Stimulated activated naive CD4-positive, alpha-beta T cell (primary cell): ENCODE measurements around the gene RASL10A.

ENCODE experiments used
- DNase-seq, 6 experiments: peaks; one replicate each; lab custom pipeline; 2025; lab: John Stamatoyannopoulos, UW

RASL10A gene

DNA sequence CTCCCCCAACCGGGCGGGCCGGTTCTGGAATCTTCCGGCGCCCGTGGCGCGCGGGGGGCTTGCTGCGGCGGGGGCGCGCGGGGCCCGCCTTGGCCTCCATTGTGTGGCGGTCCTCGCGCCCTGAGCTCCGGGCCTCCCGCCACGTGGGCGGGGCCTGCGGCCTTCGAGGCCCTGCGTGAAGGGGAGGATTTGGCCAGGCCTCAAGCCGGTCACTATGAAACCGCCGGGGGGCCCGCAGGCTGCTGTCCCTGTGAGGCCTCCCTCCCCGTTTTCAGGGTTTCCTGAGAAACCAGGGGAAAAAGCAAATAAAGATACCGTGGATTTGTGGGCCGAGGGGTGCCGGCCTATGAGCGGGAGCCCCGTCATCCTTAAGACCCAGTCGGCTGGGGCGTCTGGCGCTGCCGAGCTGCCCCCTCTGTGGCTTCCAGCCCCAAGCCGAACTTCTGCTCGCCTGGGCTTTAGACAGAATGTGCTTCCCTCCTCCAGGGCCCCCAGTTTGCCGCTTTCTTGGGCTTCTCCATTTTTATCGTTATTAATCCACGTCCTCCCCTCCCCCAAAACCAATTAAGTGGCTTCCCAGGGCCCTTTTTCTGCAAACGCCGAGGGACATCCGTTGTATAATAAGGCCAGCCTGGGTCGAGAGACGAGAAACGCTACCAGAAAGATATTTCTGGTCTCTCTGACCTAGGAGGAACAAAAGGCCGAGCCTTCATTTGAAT, 46.8 kb downstream of the RASL10A start:
- peak in 2 of 6 experiments; percentile 39 to 62 for DNase-seq

DNA sequence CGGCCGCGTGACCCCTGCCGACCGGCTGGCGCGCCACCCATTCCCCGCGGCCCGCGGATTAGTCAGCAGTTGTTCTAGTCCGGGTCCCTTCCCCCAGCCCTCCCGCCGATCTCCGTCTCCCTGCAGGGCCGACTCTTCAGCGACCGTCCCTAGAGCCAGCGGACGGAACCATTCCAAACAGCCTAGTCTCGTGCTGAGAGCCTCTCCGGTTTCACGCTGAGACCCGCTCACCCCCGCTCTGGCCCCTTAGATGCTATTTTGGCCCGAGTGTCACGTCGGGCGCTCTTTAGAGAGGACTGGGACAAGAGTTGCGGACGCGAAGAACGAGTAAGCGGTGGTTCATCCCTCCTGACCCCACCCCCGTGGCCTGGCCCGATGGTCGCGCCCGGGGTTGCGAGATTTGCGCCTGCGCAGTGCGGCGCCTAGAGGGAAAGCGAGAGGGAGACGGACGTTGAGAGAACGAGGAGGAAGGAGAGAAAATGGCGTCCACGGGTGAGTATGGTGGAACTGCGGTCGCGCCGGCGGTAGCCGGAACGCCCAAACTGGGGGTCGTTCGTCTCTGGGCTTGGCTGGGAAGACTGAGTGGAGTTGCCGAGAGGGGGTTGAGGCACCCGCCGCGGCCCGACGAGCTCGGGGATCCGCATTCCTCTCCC, 47.5 kb downstream of the RASL10A start, which contains the start of the genes EWSR1 and RHBDD3:
TSS of gene EWSR1 (plus strand) at position 411 of the 653 bp plus-strand sequence. CDS start at position 480, 69 bp downstream.
TSS of gene RHBDD3 (minus strand) at position 124 of the 653 bp plus-strand sequence. CDS start 2,355 bp downstream, outside the sequence.
- peak; percentile 90 to 99 (median 96) for DNase-seq

DNA sequence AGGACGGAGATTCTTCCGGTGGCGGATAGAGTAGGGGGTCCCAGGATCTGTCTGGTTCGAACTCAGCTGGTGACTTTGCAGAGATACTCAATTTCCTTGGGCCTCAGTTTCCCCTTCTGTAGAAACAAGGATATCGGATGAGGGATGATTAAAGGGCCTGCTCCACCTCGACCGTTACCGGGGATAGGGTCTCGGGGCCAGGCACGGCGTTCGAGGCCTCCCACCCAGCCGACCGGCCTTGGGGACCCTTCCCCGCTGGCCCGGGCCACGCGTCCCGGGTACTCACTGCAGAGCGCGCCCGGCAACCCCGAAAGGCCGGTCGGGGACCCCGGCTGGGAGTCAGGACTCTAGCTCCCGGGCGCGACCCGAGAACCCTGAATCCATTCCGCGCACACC, 48.0 kb downstream of the RASL10A start:
- DNase-seq, result no peak

DNA sequence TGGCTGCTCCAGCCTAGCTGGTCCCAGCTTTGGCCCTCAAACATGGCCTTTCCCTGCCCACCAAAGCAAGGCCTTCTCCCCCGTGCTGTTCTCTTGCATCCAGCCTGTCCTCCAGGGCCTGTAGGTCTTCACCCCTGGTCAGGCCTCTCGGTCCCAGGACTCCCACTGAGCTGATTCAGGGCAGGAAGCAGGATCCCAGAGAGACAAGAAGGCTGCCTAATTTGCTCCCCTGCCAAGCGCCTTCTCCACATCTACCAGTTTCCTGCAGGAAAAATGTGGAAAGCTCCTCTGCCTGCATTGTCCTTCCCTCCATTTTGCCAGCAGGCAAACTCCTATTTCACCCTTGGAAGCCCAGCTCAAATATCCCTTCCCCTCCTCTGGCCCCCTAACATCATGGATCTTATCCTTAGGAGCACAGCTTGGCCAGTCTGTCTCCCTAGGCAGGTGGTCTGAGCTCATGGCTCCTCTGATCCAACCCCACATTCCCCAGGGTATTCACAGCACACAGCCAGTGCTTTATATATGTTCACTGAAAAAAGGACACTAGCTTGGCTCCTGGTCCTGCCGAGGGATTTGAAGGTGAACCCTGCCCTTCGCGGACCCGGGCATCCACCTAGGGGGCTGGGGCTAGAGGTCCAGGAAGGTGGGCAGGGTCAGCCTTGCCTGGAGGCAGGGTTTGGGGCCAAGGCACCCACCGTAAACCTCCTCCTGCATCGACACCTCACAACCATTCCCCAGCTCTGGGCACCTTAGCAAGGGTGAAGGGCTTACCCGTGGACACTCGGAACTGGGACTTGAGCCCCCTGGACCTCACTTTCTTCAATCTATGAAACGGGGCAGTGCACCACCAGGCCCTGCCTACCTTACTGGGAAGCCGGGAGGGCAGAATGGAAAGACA, 48.7 kb downstream of the RASL10A start:
- peak in 1 of 6 experiments; percentile 18 for DNase-seq

DNA sequence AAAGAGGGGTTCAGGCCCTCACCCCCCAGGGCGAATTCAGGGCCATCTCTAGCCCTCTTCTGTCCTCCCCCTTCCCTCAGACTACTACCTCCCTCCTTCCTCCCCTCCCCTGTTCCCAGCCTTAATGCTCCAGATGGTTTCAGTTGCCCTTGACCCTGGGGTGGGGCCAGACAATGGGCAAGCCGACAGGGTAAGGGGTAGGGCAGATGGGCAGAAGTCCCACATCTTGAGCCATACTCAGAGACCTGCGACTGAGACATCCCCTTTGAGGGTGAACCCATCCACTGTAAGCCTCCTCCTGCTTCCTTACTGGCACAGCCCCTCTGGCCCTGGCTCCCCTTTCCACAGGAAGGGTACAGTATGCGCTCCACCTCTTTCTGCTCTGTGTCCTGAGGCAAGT, 49.6 kb downstream of the RASL10A start:
- DNase-seq, result no peak

DNA sequence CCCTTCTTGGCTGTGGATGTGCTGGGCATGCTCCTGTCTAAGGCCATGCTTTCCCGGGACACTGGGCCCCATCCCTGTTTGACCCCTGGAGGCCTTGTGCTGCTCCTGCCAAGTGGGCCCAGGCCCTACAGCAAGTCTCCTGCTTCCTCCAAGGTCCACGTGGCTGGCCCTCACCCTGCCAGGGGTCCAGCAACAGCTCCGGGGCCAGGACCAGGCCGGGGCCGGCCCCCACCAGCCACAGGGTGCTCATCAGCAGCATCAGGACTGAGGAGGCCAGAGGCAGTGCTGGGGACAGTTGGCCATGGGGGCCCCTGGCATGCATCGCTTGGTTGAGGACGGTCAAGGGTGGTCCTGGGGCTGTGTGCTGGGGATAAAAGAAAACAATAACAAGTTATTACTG, 50.2 kb downstream of the RASL10A start:
- DNase-seq, result no peak

DNA sequence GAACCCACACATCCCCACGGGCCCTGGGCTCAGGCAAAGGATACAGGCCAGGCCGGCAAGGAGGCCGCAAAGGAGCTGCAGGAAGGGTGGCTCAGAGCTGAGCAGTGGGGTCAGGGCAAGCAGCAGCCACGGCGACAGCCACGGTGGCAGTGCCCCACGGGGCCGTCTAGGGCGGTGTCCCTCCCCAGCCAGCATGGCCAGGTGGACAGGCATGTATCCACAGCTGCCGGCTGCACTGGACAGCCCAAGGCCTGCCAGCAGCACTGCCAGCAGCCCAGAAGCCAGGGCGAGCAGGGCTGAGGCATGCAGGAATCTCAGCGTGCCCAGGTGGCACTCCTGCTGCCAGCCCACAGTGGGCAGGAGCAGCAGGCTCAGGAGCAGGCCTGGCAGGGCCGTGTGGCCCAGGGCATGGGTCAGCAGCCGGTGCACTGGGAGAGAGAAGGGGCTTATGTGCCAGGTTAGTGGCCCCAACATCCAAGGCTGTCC, 51.7 kb downstream of the RASL10A start:
- DNase-seq, result no peak
